Sigmoid colon (tissue), 7 donors: ENCODE data around the gene THOC7. TPM values are rescaled to one million over a fixed set of nuclear protein-coding genes. Genes with fewer than 3 reads are reported as not detected.

Experiments
- DNase-seq: peaks from one replicate; pipeline ENCODE4 v3.0.0-alpha.2; 2019
- H3K27ac ChIP-seq, 4 donors: fragments of 200-600 bp; sonication (generic); one replicate each; pipeline ENCODE4 v1.5.1; 2016 to 2019; ENCODE audit warnings: mild to moderate bottlenecking in 1 of 4
- H3K27me3 ChIP-seq, 3 donors: fragments of 200-600 bp; sonication (generic); one replicate each; pipeline ENCODE4 v1.5.1; 2019; ENCODE audit warnings: mild to moderate bottlenecking in 1 of 3
- H3K36me3 ChIP-seq, 4 donors: fragments of 200-600 bp; sonication (generic); one replicate each; pipeline ENCODE4 v1.5.1; 2016 to 2019
- H3K4me1 ChIP-seq, 4 donors: fragments of 200-600 bp; sonication (generic); one replicate each; pipeline ENCODE4 v1.5.1; 2017 to 2019
- H3K4me3 ChIP-seq, 4 donors: fragments of 200-600 bp; sonication (generic); one replicate each; pipeline ENCODE4 v1.5.1; 2017 to 2019; ENCODE audit warnings: mild to moderate bottlenecking in 2 of 4, moderate library complexity in 1 of 4
- H3K9me3 ChIP-seq, 4 donors: fragments of 200-600 bp in 3 of 4; sonication (generic) in 3 of 4; one replicate each; pipeline versions ENCODE4 v1.5.1 to v1.6.1; 2013 to 2019
- EP300 ChIP-seq, 4 donors: sonication (generic); formaldehyde crosslinking; IDR thresholded peaks; one replicate each; pipeline ENCODE4 v1.6.1; 2017; ENCODE audit warnings: antibody characterized with exemption in 4 of 4
- POLR2A ChIP-seq, 2 donors: fragments of 450-650 bp; IDR thresholded peaks; one replicate each; pipeline ENCODE4 v1.6.1; 2016; ENCODE audit warnings: antibody characterized with exemption in 2 of 2, mild to moderate bottlenecking in 2 of 2, moderate library complexity in 2 of 2
- POLR2AphosphoS5 ChIP-seq, 4 donors: sonication (generic); formaldehyde crosslinking; IDR thresholded peaks; one replicate each; pipeline ENCODE4 v1.6.1; 2017; ENCODE audit warnings: antibody characterized with exemption in 4 of 4
- WGBS, 2 donors: extraction: QIAGEN DNeasy Blood & Tissue Kit; methylation state at CpG; one replicate each; pipeline ENCODE4 v1.1.7; 2013; 5-methylcytosine and 5-hydroxymethylcytosine counted together
- intact Hi-C: fragments of 100-400 bp; cut with DNase I; formaldehyde crosslinking; loops from one replicate; pipeline ENCODE4 v1.15.1; 2023
- polyA plus RNA-seq, 3 donors: library from polyadenylated mRNA; stranded (reverse); fragments of 200-250 nt; gene quantifications; one replicate each; pipeline ENCODE4 v1.2.3, GENCODE V29; 2013
- total RNA-seq, 4 donors: library from RNA; depleted of rRNA; stranded (reverse); fragments of >200 nt; gene quantifications; one replicate each; pipeline ENCODE4 v1.1.0, GENCODE V29; 2016
- TF ChIP-seq, protein P1 (sequence below), 4 experiments: fragments of 450-650 bp in 3 of 4; fragments of 200-600 bp in 1 of 4; IDR thresholded peaks; one replicate each; pipeline ENCODE4 v1.5.1; 2016 to 2019; ENCODE audit warnings: antibody characterized with exemption in 4 of 4, mild to moderate bottlenecking in 3 of 4, moderate library complexity in 2 of 4
- donor health status: healthy with polysubstance abuse.
- donor health status: Bipolar disorder and iron deficiency.
- donor health status: healthy.

The THOC7 gene
- total and polyA plus RNA-seq, 7 donors, result 59.7 to 129 (median 110) TPM

DNA sequence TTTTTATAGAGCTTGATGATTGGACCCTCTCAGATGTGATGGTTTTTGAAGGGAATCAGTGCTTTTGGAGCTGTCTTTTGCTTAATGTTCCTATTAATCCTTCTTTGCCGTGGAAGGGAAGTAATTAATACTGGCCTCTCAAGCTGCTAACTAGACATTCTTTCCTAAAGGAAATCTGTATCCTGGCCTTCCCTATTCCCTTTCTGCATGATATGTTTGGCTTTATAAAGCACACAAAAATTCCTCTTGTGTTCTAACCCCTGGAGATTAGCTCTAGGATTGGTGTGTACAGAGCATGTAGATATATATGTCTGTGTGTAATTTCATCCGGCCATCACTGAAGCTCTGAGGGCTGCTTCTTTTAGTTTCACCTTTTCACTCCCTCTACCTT, 7.0 kb upstream of the THOC7 start:
- Histone ChIP-seq H3K27ac (no peak overlapping the region), H3K4me3 (no peak overlapping the region), H3K9me3 (no peaks in the 10 kb centered on the region), H3K27me3 (no peaks in the 10 kb centered on the region), H3K36me3 (no peaks in the 10 kb centered on the region), H3K4me1 (peaks cover 0 to 12% (median 7%) of the 10 kb centered on the region in 4 donors)
- 77 to 82% methylated on average over 2 of the region's 2 CpGs for whole genome bisulfite sequencing, 2 donors
- intact Hi-C loops, result no loop called here
- DNase-seq, result no peak
- no peak for TF ChIP-seq POLR2AphosphoS5 (IDR thresholded peaks at IDR 0.05)
- no peak for TF ChIP-seq POLR2A (IDR thresholded peaks at IDR 0.05)
- TF ChIP-seq, protein P1, sequence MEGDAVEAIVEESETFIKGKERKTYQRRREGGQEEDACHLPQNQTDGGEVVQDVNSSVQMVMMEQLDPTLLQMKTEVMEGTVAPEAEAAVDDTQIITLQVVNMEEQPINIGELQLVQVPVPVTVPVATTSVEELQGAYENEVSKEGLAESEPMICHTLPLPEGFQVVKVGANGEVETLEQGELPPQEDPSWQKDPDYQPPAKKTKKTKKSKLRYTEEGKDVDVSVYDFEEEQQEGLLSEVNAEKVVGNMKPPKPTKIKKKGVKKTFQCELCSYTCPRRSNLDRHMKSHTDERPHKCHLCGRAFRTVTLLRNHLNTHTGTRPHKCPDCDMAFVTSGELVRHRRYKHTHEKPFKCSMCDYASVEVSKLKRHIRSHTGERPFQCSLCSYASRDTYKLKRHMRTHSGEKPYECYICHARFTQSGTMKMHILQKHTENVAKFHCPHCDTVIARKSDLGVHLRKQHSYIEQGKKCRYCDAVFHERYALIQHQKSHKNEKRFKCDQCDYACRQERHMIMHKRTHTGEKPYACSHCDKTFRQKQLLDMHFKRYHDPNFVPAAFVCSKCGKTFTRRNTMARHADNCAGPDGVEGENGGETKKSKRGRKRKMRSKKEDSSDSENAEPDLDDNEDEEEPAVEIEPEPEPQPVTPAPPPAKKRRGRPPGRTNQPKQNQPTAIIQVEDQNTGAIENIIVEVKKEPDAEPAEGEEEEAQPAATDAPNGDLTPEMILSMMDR (IDR thresholded peaks at IDR 0.05), result no peak
- no peak for TF ChIP-seq EP300 (IDR thresholded peaks at IDR 0.05)

DNA sequence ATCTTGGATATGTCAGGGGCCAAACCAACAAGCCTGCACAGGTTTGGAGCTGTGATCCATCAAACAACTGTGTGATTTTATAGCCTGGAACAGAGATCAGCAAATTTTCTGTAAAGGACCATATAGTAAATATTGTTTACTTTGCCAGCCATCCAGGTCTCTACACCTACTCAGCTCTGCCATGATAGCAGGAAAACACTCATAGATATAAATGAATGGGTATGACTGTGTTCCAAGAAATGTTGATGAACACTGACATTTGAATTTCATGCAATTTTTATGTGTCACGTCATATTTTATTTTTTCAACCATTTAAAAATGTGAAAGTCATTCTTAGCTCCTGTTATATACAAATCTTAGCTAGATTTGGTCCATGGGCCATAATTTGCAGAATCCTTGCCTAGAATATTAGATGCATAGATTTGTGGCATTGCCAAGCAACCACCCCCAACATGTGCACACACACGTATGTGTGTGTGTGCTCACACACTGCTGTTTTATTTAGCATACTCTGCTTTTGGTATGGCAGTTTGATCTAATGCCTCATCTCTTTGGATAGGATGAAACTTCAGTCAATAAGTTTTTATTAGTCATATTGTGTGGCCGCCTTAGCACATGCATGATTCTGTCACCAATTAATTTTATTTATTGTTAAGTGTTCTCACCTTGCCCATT, 6.5 kb upstream of the THOC7 start:
- no peak for TF ChIP-seq POLR2A (IDR thresholded peaks at IDR 0.05)
- no peak for TF ChIP-seq EP300 (IDR thresholded peaks at IDR 0.05)
- TF ChIP-seq, protein P1 (IDR thresholded peaks at IDR 0.05), result no peak
- TF ChIP-seq POLR2AphosphoS5 (IDR thresholded peaks at IDR 0.05), result no peak
- intact Hi-C loops, result no loop called here
- Histone ChIP-seq H3K27ac (no peak overlapping the region), H3K27me3 (no peaks in the 10 kb centered on the region), H3K36me3 (no peaks in the 10 kb centered on the region), H3K4me1 (peaks cover 0 to 10% (median 6%) of the 10 kb centered on the region in 4 donors), H3K4me3 (no peak overlapping the region), H3K9me3 (no peaks in the 10 kb centered on the region)
- WGBS, 2 donors, result 85 to 90% methylated on average over 3 of the region's 3 CpGs
- no peak for DNase-seq

DNA sequence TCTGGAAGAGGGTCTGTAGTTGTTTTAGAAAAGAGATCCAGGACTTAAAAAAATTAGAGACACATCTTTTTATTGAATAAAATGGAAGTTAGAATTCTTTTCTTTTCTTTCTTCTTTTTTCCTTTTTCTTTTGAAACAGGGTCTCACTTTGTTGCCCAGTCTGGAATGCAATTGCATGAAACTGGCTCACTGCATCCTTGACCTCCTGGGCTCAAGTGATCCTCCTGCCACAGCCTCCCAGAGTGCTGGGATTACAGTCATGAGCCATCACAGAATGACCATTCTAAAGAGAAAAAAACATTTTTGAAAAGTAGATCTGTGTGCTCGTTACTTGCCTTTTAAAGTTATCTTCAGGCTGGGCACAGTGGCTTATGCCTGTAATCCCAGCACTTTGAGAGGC, 3.6 kb upstream of the THOC7 start:
- Histone ChIP-seq H3K27ac (no peak overlapping the region), H3K4me1 (peaks cover 0 to 22% (median 18%) of the 10 kb centered on the region in 4 donors), H3K27me3 (no peaks in the 10 kb centered on the region), H3K4me3 (no peak overlapping the region), H3K9me3 (no peaks in the 10 kb centered on the region), H3K36me3 (no peaks in the 10 kb centered on the region)
- no peak for DNase-seq
- TF ChIP-seq EP300 (IDR thresholded peaks at IDR 0.05) (no peak), POLR2AphosphoS5 (IDR thresholded peaks at IDR 0.05) (no peak), POLR2A (IDR thresholded peaks at IDR 0.05) (no peak)
- TF ChIP-seq, protein P1 (IDR thresholded peaks at IDR 0.05), result no peak
- 97% methylated on average over 1 of the region's 1 CpG for WGBS, 2 donors
- intact Hi-C loops, result no loop called here

DNA sequence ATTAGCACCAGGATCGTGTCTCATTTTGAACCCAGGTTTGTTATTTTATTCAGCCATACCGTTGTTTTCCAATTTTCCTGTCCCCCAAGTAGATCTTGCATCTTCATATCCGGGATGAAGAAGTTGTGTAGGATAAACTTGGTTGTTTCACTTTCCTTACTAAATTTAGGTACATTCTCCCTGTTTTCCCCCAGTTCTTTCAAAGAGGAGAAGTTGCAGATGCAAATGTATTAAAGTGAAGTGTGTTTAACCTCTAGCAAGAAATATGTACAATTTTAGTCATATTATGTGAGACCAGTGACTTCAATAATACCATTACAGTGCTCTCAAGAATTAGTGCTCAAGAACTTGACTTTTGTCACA, 1.3 kb upstream of the THOC7 start:
- Histone ChIP-seq H3K27me3 (no peaks in the 10 kb centered on the region), H3K4me3 (peak overlapping the region; percentile 91 to 99 (median 97)), H3K4me1 (peaks cover 0 to 31% (median 18%) of the 10 kb centered on the region in 4 donors), H3K36me3 (no peaks in the 10 kb centered on the region), H3K9me3 (no peaks in the 10 kb centered on the region), H3K27ac (peak overlapping the region; percentile 84 to 95 (median 94))
- DNase-seq, result no peak
- 1 to 6% methylated on average over 3 of the region's 3 CpGs for WGBS, 2 donors
- intact Hi-C loops, result loop anchor here (1.0 to 5.0 kb wide), 3 partner anchors 46 to 132 kb away; no protein-coding TSS in a partner anchor
- TF ChIP-seq POLR2A (IDR thresholded peaks at IDR 0.05) (no peak), EP300 (IDR thresholded peaks at IDR 0.05) (no peak), POLR2AphosphoS5 (IDR thresholded peaks at IDR 0.05) (no peak)
- TF ChIP-seq, protein P1 (IDR thresholded peaks at IDR 0.05), result no peak
